H1 (cell line): ENCODE measurements around the gene WSCD1. TPM values are rescaled to one million over a fixed set of nuclear protein-coding genes. Genes with fewer than 3 reads are reported as not detected.

Source experiments
- CBX8 ChIP-seq: fragments of 300-800, 300-1000 bp; sonication (generic); IDR thresholded peaks from 2 replicates; pipeline ENCODE4 v1.7.1; 2016; ENCODE audit warnings: low read depth, low read length, borderline replicate concordance
- JUN ChIP-seq: IDR thresholded peaks from 2 replicates; pipeline ENCODE4 v1.6.1; 2011; ENCODE audit warnings: low read depth, mild to moderate bottlenecking, improper control_type of control experiment, low read length
- SP4 ChIP-seq: IDR thresholded peaks from 2 replicates; pipeline ENCODE4 v1.6.1; 2012; ENCODE audit warnings: low read length, inconsistent platforms
- TAF7 ChIP-seq: optimal IDR thresholded peaks from 2 replicates; pipeline ENCODE3; 2011; ENCODE audit warnings: low read depth, mild to moderate bottlenecking, inconsistent platforms, low read length, moderate library complexity, borderline replicate concordance
- USF2 ChIP-seq: IDR thresholded peaks from 2 replicates; pipeline ENCODE4 v1.6.1; 2011; ENCODE audit warnings: low read length, improper control_type of control experiment
- polyA plus RNA-seq, 7 experiments: library from polyadenylated mRNA; depleted of rRNA in 3 of 7; stranded (reverse) in 5 of 7; unstranded in 2 of 7; fragments of >200 nt in 5 of 7; fragments of 200-250 nt in 2 of 7; gene quantifications; 1 replicate in 5 of 7; 2 replicates in 1 of 7; 4 replicates in 1 of 7; pipeline versions ENCODE4 v1.2.1 to v1.2.3, GENCODE V29; 2011 to 2013; ENCODE audit warnings: missing spikeins in 2 of 7, mixed read lengths in 2 of 7
- total RNA-seq: library from RNA; stranded (reverse); fragmentation: NEBNext Ultra II Directional; extraction: Animal tissue kit (Norgen Biotek cat#: 25700); gene quantifications from 2 replicates; pipeline ENCODE4 v1.2.1, GENCODE V29; 2021

WSCD1 gene
- total and polyA plus RNA-seq, 2 of the 8 experiments (the other 6 are each of a cell fraction or from before 2014, with no cell fraction given), result 21.9 to 39.0 TPM

- TF ChIP-seq USF2 (no peak), TAF7 (no peak), JUN (no peak), SP4 (no peak), CBX8 (no peak)
Observed at GRCh38 chr17:6095501-6095900, 25.3 kb downstream of the WSCD1 start (continued).
